Suprapubic skin (tissue), 4 donors: Measurements from ENCODE around the gene GAPT. TPM values are rescaled to one million over a fixed set of nuclear protein-coding genes. Genes with fewer than 3 reads are reported as not detected.

ENCODE experiments used
- DNase-seq, 2 donors: peaks; one replicate each; pipeline ENCODE4 v3.0.0-alpha.2; 2019; ENCODE audit warnings: low spot score in 2 of 2
- H3K27ac ChIP-seq: fragments of 200-600 bp; sonication (generic); one replicate; pipeline ENCODE4 v1.5.1; 2019
- H3K27me3 ChIP-seq: fragments of 200-600 bp; sonication (generic); one replicate; pipeline ENCODE4 v1.5.1; 2019
- H3K36me3 ChIP-seq: fragments of 200-600 bp; sonication (generic); one replicate; pipeline ENCODE4 v1.5.1; 2019
- H3K4me1 ChIP-seq: fragments of 200-600 bp; sonication (generic); one replicate; pipeline ENCODE4 v1.5.1; 2019
- H3K4me3 ChIP-seq: fragments of 200-600 bp; sonication (generic); one replicate; pipeline ENCODE4 v1.5.1; 2019; ENCODE audit warnings: mild to moderate bottlenecking
- H3K9me3 ChIP-seq: fragments of 200-600 bp; sonication (generic); one replicate; pipeline ENCODE4 v1.5.1; 2019
- CTCF ChIP-seq, 2 donors: fragments of 200-600 bp in 1 of 2; fragments of 450-650 bp in 1 of 2; sonication (generic) in 1 of 2; IDR thresholded peaks; one replicate each; pipeline ENCODE4 v1.5.1; 2016 to 2019; ENCODE audit warnings: antibody characterized with exemption in 2 of 2, mild to moderate bottlenecking in 1 of 2, moderate library complexity in 1 of 2
- EP300 ChIP-seq: sonication (generic); formaldehyde crosslinking; IDR thresholded peaks from one replicate; pipeline ENCODE4 v1.6.1; 2017; ENCODE audit warnings: antibody characterized with exemption
- POLR2A ChIP-seq, 2 donors: fragments of 450-650 bp; IDR thresholded peaks; one replicate each; pipeline ENCODE4 v1.6.1; 2017; ENCODE audit warnings: antibody characterized with exemption in 2 of 2, mild to moderate bottlenecking in 2 of 2, moderate library complexity in 2 of 2
- POLR2AphosphoS5 ChIP-seq, 3 donors: sonication (generic); formaldehyde crosslinking; IDR thresholded peaks; one replicate each; pipeline ENCODE4 v1.6.1; 2017; ENCODE audit warnings: antibody characterized with exemption in 3 of 3
- WGBS: methylation state at CpG from one replicate; pipeline ENCODE4 v1.1.5; 2018; 5-methylcytosine and 5-hydroxymethylcytosine counted together
- total RNA-seq, 4 donors: library from RNA; depleted of rRNA; stranded (reverse); fragments of >200 nt; gene quantifications; one replicate each; pipeline ENCODE4 v1.1.0, GENCODE V29; 2016

The GAPT gene
- total RNA-seq, 4 donors from 2014 or later: 0.42 to 1.4 TPM; not detected in 2

GRCh38 chr5:58454025-58454424, 37.2 kb upstream of the GAPT start:
- Histone ChIP-seq H3K4me1 (peaks cover 54% of the 10 kb centered on the region), H3K4me3 (no peak overlapping the region), H3K36me3 (peaks cover 26% of the 10 kb centered on the region), H3K27me3 (no peaks in the 10 kb centered on the region), H3K9me3 (no peaks in the 10 kb centered on the region), H3K27ac (no peak overlapping the region)
- 95% methylated on average over 1 of the region's 1 CpG for WGBS
- DNase-seq: no peak
- TF ChIP-seq POLR2A (IDR thresholded peaks at IDR 0.05) (no peak), CTCF (IDR thresholded peaks at IDR 0.05) (no peak), EP300 (no peak), POLR2AphosphoS5 (IDR thresholded peaks at IDR 0.05) (no peak)

GRCh38 chr5:58455066-58455465, 36.2 kb upstream of the GAPT start:
- Histone ChIP-seq H3K27ac (no peak overlapping the region), H3K36me3 (peaks cover 26% of the 10 kb centered on the region), H3K9me3 (no peaks in the 10 kb centered on the region), H3K4me1 (peaks cover 54% of the 10 kb centered on the region), H3K4me3 (peak overlapping the region; percentile 75), H3K27me3 (no peaks in the 10 kb centered on the region)
- WGBS: 73% methylated on average over 5 of the region's 5 CpGs
- DNase-seq: no peak
- no peak for TF ChIP-seq EP300
- TF ChIP-seq POLR2AphosphoS5 (IDR thresholded peaks at IDR 0.05): no peak
- no peak for TF ChIP-seq POLR2A (IDR thresholded peaks at IDR 0.05)
- TF ChIP-seq CTCF (IDR thresholded peaks at IDR 0.05): no peak

- 69% methylated on average over 5 of the region's 5 CpGs for WGBS
- TF ChIP-seq POLR2A (IDR thresholded peaks at IDR 0.05): no peak
- TF ChIP-seq EP300: no peak
- TF ChIP-seq POLR2AphosphoS5 (IDR thresholded peaks at IDR 0.05): no peak
- TF ChIP-seq CTCF (IDR thresholded peaks at IDR 0.05): no peak
- H3K27ac ChIP-seq: no peak overlapping the region
- peaks cover 26% of the 10 kb centered on the region for H3K36me3 ChIP-seq
- DNase-seq: no peak
- no peaks in the 10 kb centered on the region for H3K9me3 ChIP-seq
- H3K4me3 ChIP-seq: peak overlapping the region; percentile 75
- H3K27me3 ChIP-seq: no peaks in the 10 kb centered on the region
- peaks cover 54% of the 10 kb centered on the region for H3K4me1 ChIP-seq
Observed at GRCh38 chr5:58455480-58455879, 35.8 kb upstream of the GAPT start.

- Histone ChIP-seq H3K9me3 (no peaks in the 10 kb centered on the region), H3K27me3 (no peaks in the 10 kb centered on the region), H3K4me3 (peak overlapping the region; percentile 75), H3K27ac (no peak overlapping the region), H3K36me3 (peaks cover 26% of the 10 kb centered on the region), H3K4me1 (peaks cover 54% of the 10 kb centered on the region)
- TF ChIP-seq POLR2A (IDR thresholded peaks at IDR 0.05): no peak
- TF ChIP-seq EP300: no peak
- TF ChIP-seq POLR2AphosphoS5 (IDR thresholded peaks at IDR 0.05): no peak
- TF ChIP-seq CTCF (IDR thresholded peaks at IDR 0.05): no peak
- 48% methylated on average over 3 of the region's 3 CpGs for WGBS
- no peak for DNase-seq
Observed at GRCh38 chr5:58456026-58456425, 35.2 kb upstream of the GAPT start.

- Histone ChIP-seq H3K27ac (no peak overlapping the region), H3K9me3 (no peaks in the 10 kb centered on the region), H3K4me3 (peak overlapping the region; percentile 75), H3K36me3 (peaks cover 26% of the 10 kb centered on the region), H3K27me3 (no peaks in the 10 kb centered on the region), H3K4me1 (peaks cover 54% of the 10 kb centered on the region)
- 76% methylated on average over 1 of the region's 1 CpG for WGBS
- DNase-seq: no peak
- TF ChIP-seq POLR2A (IDR thresholded peaks at IDR 0.05) (no peak), CTCF (IDR thresholded peaks at IDR 0.05) (no peak), POLR2AphosphoS5 (IDR thresholded peaks at IDR 0.05) (no peak), EP300 (no peak)
Observed at GRCh38 chr5:58456486-58456885, 34.7 kb upstream of the GAPT start.
